HG02610 (cell line): ENCODE results near the gene UTY.
A peak's percentile ranks its signal among the peaks of the same experiment; 100 is the strongest.

Source experiments
- ATAC-seq: cut with Tn5 transposase; IDR thresholded peaks from one replicate; pipeline ENCODE4 v1.9.1; 2021; ENCODE audit warnings: mild to moderate bottlenecking, moderate library complexity; ENCODE audit not compliant: unreplicated experiment

Gene UTY

GRCh38 chrY:13479828-13480227 is at the start of gene UTY:
Gene UTY (minus strand): TSS chrY:13480033. CDS start chrY:13479665, 368 bp downstream.
- ATAC-seq, result peak; percentile 96

DNA sequence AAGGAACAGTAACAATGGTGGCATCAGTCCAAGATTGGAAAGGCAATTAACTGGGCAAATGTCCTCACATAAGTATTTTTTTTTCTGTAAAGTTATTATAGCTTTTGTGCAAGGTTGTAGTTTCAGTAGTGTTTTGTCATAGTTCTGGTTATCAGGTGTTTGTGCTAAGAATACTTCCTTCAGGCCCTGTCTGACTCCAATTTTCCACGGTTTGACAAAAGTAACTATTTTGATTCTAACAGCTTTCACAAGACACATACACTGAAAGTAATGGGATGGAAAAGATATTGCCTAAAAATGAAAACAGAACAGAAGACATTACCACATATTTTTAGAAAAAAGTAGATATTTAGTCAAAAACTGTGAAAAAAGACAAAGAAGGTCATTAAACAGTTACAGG is 40.6 kb upstream of the UTY start:
- no peak for ATAC-seq

- ATAC-seq, result no peak
These were observed 21.4 kb upstream of the UTY start for GRCh38 chrY:13501215-13501614.

DNA sequence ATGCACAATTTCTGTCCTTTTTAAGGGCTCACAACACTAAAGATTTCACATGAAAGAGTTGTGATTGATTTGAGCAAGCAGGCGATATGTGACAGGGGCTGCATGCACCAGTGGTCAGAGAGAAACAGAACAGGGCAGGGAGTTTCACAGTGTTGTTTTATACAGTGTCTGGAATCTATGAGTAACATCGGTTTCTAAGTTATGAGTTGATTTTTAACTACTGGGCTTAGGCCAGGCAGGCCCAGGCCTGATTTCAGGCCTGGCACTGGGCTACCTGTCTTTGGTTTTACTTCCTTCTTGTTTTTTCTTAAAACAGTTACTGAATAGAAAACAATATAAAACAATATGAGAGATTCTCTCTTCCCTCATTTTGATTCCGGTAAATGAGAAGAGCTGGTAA is 13.9 kb upstream of the UTY start:
- no peak for ATAC-seq

DNA sequence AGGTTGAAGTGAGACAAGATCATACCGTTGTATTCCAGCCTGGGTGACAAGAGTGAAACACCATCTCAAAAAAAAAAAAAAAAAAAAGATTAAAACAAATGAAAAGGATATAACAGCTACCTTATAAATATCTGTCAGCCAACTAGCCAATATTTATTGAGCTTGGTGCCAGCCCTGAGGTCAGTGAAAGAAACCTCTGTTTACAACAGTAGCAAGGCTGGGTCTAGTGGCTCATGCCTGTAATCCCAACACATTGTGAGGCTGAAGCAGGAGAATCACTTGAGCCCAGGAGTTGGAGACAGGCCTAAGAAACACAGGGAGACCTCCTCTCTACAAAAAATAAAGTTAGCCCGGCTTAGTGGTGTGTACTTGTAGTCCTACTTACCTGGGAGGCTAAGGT is 12.6 kb upstream of the UTY start:
- no peak for ATAC-seq

DNA sequence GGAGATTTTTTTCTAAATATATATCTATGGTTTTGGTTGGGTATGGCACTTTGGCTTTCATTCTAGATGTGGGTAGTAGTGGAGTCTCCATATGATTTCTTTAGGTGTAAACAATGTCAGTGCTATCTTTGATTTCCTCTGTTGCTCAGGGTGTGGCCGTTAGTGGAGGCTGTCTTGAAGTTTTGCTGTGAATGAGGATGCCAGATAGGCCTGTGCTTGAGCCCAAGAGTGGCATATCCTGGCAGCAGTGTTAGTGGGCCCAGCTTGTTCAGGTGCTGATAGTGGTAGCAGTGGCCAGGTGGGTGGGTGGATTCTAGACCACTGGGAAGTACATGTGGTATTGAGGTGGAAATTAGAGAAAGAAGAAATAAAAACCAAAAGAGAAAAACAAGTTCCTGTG is 8.9 kb upstream of the UTY start:
- no peak for ATAC-seq

- ATAC-seq, result peak; percentile 33
These were observed 617 bp downstream of the UTY start for GRCh38 chrY:13479121-13479711.

DNA sequence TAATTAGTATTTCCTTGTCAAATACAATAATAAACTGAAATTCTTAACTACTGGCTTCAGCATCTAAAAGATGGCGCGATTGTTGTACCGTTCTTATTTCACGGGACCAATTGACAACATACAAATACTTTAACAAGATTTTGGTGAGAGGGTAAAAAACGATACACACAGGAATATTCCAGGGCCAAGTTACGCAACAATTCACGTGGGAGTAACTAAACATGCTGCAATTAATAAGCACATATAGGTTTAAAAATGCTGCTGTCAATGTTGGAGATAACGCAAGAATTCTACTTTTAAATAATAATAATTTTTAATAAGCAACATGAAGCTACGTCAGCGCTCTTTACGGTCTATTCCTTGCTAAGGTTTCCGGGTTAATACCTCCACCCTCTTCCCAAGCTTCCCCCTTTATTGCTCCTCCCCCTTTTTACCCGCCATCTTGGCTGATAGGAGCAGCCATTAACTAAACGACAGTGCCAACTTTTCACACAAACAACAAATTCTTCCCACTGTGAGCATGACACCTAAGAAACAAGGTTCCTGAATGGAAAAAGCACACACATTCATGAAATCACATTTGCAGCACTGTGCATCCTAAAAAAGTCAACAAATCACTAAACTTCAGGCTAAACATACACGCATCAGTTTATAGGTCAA is 1.6 kb downstream of the UTY start:
- ATAC-seq, result peak; percentile 52

DNA sequence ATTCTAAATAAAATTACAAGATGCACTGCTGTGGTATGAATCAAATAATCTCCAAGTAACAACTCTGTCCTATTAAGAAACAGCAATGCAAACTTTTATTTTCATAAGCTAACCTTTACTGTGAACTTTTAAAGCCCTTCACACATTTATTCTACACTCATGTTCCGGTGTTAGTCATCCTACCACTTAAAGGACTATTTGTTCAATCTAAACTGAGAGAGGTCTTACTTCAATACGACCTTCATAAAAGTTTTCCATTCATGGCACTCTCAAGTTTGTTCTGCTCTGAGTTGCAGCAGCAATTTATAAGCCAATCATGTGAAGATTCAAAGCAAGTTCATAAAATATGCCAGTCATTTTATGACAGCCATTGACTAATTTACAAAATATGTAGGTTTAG is 4.8 kb downstream of the UTY start:
- ATAC-seq, result no peak

- ATAC-seq, result no peak
These were observed 28.3 kb downstream of the UTY start for GRCh38 chrY:13451572-13451971.

GRCh38 chrY:13450596-13451130 is 29.2 kb downstream of the UTY start:
- ATAC-seq, result no peak

DNA sequence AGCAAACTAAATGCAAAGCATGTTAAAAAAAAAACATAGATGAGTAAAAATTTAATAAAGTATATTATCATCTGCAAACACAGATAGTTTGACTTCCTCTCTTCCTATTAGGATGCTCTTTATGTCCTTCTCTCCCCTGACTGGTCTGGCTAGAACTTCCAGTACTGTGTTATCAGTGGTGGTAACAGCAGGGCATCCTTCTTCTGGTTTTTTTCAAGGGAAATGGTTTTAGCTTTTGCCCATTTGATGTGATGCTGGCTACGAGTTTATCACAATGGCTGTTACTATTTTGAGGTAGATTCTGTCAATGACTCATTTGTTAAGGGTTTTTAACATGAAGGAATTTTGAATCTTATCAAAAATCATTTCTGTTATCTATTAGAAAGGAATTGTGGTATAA is 34.3 kb downstream of the UTY start:
- no peak for ATAC-seq

DNA sequence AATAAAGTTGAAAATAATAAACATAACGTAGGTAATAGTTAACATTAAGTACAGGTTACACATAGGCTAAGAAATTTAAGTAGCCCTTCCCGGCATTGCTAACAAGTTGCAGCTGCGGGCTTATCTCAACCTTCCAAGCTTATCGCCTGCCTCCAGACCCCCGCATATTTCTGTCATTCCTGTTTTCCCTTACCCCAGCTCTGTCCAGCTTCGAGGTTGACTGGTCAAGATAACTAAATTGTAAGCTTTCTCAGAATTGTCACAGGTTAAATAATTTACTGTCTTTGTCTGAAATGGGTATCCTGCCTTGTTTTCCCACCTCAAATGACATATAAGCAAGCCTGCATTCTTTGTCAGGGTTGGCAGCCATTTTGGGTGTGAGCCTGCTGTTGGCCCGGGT is 36.7 kb downstream of the UTY start:
- no peak for ATAC-seq

DNA sequence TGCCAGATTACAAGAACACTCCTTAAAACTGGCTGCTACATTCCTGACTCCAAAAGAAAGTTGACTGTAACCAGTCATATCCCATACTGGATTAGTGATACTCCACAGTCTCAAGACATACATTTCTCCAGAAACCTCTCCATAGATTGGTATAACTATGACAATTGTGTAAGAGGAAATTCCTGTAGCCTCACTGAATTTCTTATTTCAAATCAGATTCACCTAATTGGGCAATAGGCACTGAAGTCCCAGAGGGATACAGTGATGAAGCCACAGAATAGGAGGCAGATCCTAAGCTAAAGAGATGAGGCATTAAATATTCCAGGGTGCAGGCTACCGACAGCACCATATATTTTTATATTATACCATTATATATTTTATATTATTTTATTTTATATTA is 39.0 kb downstream of the UTY start:
- no peak for ATAC-seq

- ATAC-seq, result peak; percentile 95
These were observed 43.6 kb downstream of the UTY start for GRCh38 chrY:13435968-13436937.

DNA sequence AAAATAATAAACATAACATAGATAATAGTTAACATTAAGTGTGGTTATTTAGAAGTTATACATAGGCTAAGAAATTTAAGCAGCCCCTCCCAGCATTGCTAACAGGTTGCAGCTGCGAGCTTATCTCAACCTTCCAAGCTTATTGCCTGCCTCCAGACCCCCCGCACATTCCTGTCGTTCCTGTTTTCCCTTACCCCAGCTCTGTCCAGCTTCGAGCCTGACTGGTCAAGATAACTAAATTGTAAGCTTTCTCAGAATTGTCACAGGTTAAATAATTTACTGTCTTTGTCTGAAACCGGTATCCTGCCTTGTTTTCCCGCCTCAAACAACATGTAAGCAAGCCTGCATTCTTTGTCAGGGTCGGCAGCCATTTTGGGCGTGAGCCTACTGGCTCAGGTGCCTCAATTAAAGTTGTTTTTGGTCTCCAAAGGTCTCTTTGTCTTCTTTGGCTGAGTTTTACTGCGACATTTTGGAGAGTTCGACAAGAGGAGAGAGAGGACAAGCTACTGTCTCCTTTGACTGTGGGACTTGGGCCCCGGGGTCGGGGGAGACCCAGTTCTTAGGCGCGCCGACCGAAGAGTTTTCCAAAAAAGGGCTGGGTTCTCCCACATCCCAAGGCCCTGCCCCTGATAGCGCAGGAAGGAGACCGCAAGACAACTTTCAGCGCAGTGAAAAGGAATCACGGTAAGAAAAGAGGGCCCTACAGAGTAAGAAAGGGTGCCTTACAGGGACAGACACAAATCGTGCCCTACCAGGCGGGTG is 44.4 kb downstream of the UTY start:
- ATAC-seq, result peak; percentile 3

DNA sequence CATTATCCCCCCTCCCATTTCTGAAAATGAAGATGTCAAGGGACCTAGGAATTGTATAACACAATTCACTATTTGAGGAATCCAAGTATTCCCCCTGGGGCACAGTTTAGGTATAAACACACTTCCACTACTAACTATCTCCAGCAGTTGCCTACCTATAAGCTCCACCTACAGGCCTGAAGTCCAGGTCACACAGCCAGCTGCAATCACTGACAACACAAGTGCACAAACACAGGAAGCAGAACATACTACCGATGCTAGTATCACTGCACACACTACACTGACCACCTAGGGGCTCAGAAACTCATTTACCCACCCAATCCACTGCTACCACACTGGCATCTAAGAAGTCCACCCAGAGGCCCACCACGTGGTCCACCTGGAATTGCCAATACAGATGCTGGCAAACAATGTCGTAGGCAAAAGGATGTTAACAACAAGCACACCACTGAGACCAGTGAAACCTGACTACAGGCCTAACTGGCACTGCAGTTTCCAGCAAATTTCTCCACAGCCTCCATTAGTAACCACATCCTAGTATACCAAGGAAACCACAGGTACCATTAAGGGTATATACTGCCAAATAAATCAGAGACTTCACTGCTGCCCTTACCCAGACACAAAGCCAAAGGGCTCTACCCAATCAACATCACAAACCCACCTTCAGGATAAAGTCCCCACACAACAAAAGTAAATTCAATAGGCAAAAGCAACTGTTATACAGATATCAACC is 47.4 kb downstream of the UTY start:
- no peak for ATAC-seq

- no peak for ATAC-seq
These were observed 50.3 kb downstream of the UTY start for GRCh38 chrY:13429551-13429950.

DNA sequence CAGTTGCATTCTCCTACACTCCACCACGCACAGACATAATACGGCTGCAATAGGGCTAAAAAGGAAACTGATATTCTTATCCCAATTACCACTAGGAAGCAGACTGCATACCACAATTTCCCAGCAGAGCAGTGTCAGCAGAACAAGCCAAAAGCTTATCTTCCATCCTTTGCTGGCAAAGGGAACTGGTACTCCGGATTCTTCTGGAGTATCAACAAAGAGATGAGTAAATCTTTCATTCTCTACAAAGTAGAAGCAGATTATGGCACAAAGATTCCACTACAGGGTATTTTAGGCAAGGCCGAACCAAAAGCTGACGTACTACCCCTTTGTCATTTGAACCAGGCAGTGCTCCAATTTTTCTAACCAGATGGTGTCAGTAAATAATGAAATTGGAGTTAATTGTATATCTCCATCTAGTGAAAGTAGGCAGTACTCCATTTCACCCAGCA is 56.5 kb downstream of the UTY start:
- no peak for ATAC-seq
